ENCODE results near the gene APOC4.
"Not testable (repeated sequence)": the region's sequence is repeated elsewhere in the genome, so short reads cannot be mapped to it uniquely, and the experiment has no call there.

The APOC4 gene

DNA sequence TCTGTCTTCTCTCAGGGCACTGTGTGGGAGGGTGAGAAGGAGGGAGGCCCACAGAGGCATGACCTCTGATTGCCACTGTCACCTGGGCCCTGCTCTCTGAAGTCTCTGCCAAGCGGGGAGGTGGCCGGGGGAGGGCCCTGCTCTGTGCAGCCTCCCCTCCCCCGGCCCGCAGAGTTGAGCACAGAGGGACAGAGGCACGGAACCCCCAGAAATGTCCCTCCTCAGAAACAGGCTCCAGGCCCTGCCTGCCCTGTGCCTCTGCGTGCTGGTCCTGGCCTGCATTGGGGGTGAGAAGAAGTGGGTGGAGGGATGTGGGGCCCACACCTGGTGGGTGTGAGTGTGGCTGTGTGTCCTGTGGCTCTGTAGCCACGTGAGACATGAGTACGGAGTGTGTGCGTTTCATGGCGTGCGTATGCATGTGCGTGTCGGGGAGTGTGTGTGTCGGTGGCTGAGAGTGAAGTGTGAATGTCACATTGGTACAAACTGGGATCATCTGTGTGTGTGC lies at the start of gene APOC4:
TSS of gene APOC4 (plus strand) at position 171 of the 505 bp plus-strand sequence. CDS start at position 212, 41 bp downstream.
- DNase-seq (ENCODE audit: extremely low read depth in 1 of 2, low read depth in 1 of 2) = no peak

DNA sequence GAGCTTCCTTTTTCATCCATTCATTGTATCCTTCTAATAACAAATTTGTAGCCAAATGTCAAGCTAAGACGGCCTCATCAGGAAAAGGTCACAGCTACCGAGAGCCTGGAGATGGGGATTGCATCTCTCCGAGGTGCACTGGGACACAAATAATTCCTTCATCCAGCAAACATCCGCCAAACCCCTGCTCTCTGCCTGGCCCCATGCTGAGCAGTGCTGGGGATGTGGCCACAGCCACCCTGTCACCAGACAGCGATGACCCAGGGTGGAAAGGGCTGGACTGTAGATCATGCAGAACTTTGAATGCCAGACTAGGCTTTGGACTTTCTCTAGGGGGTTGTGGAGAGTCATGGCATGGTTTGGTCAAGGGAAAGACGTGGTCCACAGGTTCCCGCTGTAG lies 49.1 kb upstream of the APOC4 start:
- DNase-seq (ENCODE audit: extremely low read depth in 1 of 2, low read depth in 1 of 2) = no peak

DNA sequence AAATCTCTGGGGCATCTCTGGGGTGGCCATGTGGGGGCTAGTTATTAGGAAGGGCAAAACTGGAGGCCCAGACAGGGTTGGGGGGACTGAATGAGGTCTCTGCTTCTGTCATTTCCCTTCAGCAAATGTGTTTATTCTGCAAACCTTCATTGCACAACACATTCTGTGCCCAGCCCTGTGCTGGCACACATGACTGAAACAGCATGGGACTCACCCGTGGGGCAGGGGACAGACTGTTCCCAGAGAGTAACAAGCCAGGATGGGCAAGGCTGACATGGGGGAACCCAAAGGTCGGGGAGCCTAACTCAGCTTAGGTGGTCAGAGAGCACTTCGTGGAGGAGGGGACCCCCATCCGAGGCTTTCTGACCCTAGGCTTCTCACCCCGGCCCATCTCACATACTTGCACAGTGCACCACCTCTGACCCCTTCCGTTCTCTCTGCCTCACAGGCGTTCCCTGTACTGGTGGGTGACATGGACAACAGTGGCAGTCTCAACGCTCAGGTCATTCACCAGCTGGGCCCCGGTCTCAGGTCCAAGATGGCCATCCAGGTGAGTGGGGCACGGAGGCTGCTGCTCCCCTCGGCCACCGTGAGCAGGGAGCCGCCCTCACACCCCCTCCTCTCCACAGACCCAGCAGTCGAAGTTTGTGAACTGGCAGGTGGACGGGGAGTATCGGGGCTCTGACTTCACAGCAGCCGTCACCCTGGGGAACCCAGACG lies 48.5 kb upstream of the APOC4 start:
- no peak for DNase-seq (ENCODE audit: extremely low read depth in 1 of 2, low read depth in 1 of 2)

DNA sequence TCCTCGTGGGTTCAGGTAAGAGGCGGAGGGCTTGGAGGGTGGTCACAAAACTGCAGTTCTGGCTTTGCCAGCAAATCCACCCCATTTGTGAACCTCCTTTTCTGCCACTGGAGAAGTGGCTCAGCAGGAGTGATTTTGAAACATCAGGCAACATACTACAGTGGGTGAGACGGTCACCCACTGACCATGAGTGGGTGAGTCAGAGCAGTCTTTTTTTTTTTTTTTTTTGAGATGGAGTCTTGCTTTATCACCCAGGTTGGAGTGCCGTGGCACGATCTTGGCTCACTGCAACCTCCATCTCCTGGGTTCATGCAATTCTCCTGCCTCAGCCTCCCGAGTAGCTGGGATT lies 48.0 kb upstream of the APOC4 start:
- DNase-seq (ENCODE audit: extremely low read depth in 1 of 2, low read depth in 1 of 2) = no peak

GRCh38 chr19:44894946-44895345 lies 47.1 kb upstream of the APOC4 start:
- no peak for DNase-seq (ENCODE audit: extremely low read depth in 1 of 2, low read depth in 1 of 2)

GRCh38 chr19:44897835-44898234 lies 44.2 kb upstream of the APOC4 start:
- no peak for DNase-seq (ENCODE audit: extremely low read depth in 1 of 2, low read depth in 1 of 2)

- DNase-seq (ENCODE audit: extremely low read depth in 1 of 2, low read depth in 1 of 2) = no peak
Measured at GRCh38 chr19:44900328-44901244, 41.5 kb upstream of the APOC4 start.

DNA sequence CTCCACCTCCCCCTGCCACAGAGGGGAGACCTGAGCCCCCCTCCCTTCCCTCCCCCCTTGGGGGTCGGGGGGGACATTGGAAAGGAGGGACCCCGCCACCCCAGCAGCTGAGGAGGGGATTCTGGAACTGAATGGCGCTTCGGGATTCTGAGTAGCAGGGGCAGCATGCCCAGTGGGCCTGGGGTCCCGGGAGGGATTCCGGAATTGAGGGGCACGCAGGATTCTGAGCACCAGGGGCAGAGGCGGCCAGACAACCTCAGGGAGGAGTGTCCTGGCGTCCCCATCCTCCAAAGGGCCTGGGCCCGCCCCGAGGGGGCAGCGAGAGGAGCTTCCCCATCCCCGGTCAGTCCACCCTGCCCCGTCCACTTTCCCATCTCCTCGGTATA lies 38.8 kb upstream of the APOC4 start:
- DNase-seq (ENCODE audit: extremely low read depth in 1 of 2, low read depth in 1 of 2) = no peak

GRCh38 chr19:44903602-44904425 lies 38.2 kb upstream of the APOC4 start:
- DNase-seq (ENCODE audit: extremely low read depth in 1 of 2, low read depth in 1 of 2) = peak; percentile 29 to 66

DNA sequence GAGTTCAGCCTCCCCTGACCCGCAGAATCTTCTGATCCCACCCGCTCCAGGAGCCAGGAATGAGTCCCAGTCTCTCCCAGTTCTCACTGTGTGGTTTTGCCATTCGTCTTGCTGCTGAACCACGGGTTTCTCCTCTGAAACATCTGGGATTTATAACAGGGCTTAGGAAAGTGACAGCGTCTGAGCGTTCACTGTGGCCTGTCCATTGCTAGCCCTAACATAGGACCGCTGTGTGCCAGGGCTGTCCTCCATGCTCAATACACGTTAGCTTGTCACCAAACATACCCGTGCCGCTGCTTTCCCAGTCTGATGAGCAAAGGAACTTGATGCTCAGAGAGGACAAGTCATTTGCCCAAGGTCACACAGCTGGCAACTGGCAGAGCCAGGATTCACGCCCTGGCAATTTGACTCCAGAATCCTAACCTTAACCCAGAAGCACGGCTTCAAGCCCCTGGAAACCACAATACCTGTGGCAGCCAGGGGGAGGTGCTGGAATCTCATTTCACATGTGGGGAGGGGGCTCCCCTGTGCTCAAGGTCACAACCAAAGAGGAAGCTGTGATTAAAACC lies 37.5 kb upstream of the APOC4 start:
- no peak for DNase-seq (ENCODE audit: extremely low read depth in 1 of 2, low read depth in 1 of 2)

- no peak for DNase-seq (ENCODE audit: extremely low read depth in 1 of 2, low read depth in 1 of 2)
Measured at GRCh38 chr19:44905437-44906160, 36.4 kb upstream of the APOC4 start, which contains the start of gene APOE. APOE (plus strand) TSS chr19:44905796; CDS start chr19:44906625, 829 bp downstream.

- no peak for DNase-seq (ENCODE audit: extremely low read depth in 1 of 2, low read depth in 1 of 2)
Measured at GRCh38 chr19:44907613-44908012, 34.4 kb upstream of the APOC4 start.

GRCh38 chr19:44908074-44908835 lies 33.8 kb upstream of the APOC4 start:
- DNase-seq (ENCODE audit: extremely low read depth in 1 of 2, low read depth in 1 of 2) = no peak

DNA sequence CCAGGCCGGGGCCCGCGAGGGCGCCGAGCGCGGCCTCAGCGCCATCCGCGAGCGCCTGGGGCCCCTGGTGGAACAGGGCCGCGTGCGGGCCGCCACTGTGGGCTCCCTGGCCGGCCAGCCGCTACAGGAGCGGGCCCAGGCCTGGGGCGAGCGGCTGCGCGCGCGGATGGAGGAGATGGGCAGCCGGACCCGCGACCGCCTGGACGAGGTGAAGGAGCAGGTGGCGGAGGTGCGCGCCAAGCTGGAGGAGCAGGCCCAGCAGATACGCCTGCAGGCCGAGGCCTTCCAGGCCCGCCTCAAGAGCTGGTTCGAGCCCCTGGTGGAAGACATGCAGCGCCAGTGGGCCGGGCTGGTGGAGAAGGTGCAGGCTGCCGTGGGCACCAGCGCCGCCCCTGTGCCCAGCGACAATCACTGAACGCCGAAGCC lies 33.2 kb upstream of the APOC4 start:
- no peak for DNase-seq (ENCODE audit: extremely low read depth in 1 of 2, low read depth in 1 of 2)

DNA sequence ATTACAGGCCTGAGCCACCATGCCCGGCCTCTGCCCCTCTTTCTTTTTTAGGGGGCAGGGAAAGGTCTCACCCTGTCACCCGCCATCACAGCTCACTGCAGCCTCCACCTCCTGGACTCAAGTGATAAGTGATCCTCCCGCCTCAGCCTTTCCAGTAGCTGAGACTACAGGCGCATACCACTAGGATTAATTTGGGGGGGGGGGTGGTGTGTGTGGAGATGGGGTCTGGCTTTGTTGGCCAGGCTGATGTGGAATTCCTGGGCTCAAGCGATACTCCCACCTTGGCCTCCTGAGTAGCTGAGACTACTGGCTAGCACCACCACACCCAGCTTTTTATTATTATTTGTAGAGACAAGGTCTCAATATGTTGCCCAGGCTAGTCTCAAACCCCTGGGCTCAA lies 32.3 kb upstream of the APOC4 start:
- DNase-seq (ENCODE audit: extremely low read depth in 1 of 2, low read depth in 1 of 2) = no peak

DNA sequence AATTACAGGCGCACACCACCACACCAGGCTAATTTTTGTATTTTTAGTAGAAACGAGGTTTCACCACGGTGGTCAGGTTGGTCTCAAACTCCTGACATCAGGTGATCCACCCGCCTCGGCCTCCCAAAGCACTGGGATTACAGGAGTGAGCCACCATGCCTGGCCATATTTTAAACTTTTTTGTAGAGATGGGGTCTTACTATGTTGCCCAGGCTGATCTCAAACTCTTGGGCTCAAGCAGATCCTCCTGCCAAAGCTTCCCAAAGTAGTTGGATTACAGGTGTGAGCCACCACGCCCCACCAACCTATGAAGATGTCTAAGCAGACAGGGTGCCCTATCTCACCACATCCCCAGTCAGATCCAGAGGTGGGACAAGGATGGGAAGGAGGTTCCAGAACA lies 30.1 kb upstream of the APOC4 start:
- DNase-seq (ENCODE audit: extremely low read depth in 1 of 2, low read depth in 1 of 2) = not testable (repeated sequence)

DNA sequence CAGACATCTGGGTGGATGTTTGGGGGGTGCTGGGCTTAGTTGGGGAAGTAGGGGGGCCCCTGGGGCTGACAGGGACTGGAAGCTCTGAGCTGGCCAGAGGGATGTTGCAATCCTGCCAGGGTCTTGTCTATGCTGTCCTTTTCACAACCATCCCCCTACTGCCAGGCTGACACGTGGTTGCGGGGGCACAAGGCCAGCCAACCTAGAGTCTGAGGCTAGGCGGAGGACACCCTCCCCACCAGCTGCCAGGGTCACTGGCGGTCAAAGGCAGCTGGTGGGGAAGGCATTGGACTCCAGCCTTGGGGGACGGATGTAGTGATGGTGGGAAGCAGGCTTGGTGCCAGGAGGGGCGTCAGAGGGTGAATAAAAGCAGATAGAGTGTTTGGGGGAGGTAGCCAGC lies 29.2 kb upstream of the APOC4 start:
- no peak for DNase-seq (ENCODE audit: extremely low read depth in 1 of 2, low read depth in 1 of 2)

DNA sequence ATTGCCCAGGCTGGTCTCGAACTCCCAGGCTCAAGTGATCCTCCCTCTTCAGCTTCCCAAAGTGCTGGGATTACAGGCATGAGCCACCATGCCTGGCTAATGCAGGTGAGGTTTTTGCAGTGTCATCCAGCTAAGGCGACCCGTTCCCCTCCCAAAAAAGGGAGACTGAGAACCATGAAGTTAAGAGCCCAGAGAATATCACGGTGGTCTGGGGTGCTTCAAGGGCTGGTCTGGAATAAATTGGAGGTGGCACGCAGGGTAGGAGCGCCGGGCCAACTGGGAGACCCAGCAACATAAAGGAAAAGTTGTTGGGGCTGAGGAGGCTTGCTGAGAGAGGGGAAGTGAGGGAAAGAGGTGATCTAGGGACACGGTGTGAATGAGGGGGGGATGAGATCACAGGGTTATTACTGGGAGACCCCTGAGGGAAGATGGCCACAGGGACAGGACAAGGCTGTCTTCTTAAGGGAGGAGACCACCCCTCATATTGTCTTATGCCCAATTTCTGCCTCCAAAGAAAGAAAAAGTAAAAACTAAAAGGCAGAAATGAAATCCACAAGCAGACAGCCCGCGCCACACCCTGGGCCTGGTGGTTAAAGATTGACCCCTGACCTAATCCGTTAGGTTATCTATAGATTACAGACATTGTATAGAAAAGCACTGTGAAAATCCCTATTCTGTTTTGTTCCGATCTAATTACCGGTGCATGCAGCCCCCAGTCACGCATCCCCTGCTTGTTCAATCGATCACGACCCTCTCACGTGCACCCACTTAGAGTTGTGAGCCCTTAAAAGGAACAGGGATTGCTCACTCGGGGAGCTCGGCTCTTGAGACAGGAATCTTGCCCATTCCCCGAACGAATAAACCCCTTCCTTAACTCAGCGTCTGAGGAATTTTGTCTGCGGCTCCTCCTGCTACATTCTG lies 28.3 kb upstream of the APOC4 start:
- not testable (repeated sequence) for DNase-seq (ENCODE audit: extremely low read depth in 1 of 2, low read depth in 1 of 2)

Data from activated CD8-positive, alpha-beta memory T cell treated with anti-CD3 and anti-CD28 coated beads for 1 hour (primary cell).